AG09319 (cell line): ENCODE measurements around the gene SLC1A4.
A peak's percentile ranks its signal among the peaks of the same experiment; 100 is the strongest.

Source experiments
- DNase-seq: peaks from one replicate; pipeline ENCODE4 v3.0.0-alpha.2; 2010; ENCODE audit warnings: low read depth; ENCODE audit errors: extremely low read depth
- CTCF ChIP-seq: IDR thresholded peaks from 2 replicates; pipeline ENCODE4 v1.5.1; 2011; ENCODE audit warnings: low read depth, mild to moderate bottlenecking, inconsistent platforms, low read length, moderate library complexity

The SLC1A4 gene

GRCh38 chr2:65035351-65035943 lies 46.2 kb downstream of the SLC1A4 start:
- TF ChIP-seq CTCF: no peak

GRCh38 chr2:65037178-65037577 lies 48.0 kb downstream of the SLC1A4 start:
- TF ChIP-seq CTCF: no peak
- no peak for DNase-seq

More at GRCh38 chr2:65035351-65035943, 46.2 kb downstream of the SLC1A4 start:
- DNase-seq: no peak

GRCh38 chr2:65039640-65040039 lies 50.4 kb downstream of the SLC1A4 start:
- TF ChIP-seq CTCF: no peak
- DNase-seq: no peak

GRCh38 chr2:65040400-65041261 lies 51.4 kb downstream of the SLC1A4 start:
- DNase-seq: peak; percentile 62
- peak; percentile 99 for TF ChIP-seq CTCF

- TF ChIP-seq CTCF: no peak
- no peak for DNase-seq
These were observed 53.8 kb downstream of the SLC1A4 start for GRCh38 chr2:65043001-65043400.

GRCh38 chr2:65044097-65044735 lies 55.0 kb downstream of the SLC1A4 start:
- no peak for TF ChIP-seq CTCF
- DNase-seq: no peak

- no peak for TF ChIP-seq CTCF
- DNase-seq: no peak
These were observed 56.5 kb downstream of the SLC1A4 start for GRCh38 chr2:65045651-65046050.
